HUDEP-2 (cell line): ENCODE data around the gene IGF2BP3.
A peak's percentile ranks its signal among the peaks of the same experiment; 100 is the strongest.
"Not testable (repeated sequence)": the region's sequence is repeated elsewhere in the genome, so short reads cannot be mapped to it uniquely, and the experiment has no call there.

Source experiments
- DNase-seq, 76 experiments: peaks; one replicate each; lab custom pipeline; 2025; ENCODE audit not compliant: unreplicated experiment in 76 of 76; lab: John Stamatoyannopoulos, UW

IGF2BP3 gene

DNA sequence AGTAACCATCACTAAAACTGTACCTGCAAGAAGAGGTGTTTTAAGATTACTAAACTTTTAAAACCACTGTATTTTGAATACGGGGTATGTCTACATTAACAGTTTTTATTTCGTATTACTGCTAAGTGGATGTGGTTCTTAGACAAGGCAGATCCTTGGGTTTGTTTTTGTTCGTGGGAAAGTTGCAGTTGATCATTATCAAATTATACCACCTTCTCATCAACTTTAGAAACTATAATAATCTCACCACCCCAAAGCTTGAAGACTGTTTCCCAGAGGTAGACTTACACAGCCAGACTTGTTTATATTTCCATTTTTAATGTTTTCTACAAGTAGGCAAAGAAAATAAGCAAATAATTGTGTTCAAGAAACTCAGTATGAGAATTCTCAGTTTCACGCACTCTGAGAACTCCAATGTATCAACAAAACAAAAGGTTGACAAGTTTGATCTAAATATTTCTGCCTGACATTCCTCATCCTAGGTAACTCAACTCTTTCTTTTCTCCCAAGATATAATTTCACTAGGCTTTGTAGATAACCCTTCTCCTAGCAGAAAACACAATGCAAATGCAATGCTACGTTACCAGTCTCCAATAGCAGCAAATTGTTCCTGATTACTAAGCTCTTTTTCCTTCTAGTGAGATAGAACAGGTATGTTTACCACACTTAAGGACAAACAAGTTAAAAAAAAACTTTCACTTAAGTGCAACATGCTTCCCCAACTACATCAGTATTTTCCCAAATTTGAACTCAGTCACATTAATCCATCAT is 36.0 kb downstream of the IGF2BP3 start:
- no peak for DNase-seq

DNA sequence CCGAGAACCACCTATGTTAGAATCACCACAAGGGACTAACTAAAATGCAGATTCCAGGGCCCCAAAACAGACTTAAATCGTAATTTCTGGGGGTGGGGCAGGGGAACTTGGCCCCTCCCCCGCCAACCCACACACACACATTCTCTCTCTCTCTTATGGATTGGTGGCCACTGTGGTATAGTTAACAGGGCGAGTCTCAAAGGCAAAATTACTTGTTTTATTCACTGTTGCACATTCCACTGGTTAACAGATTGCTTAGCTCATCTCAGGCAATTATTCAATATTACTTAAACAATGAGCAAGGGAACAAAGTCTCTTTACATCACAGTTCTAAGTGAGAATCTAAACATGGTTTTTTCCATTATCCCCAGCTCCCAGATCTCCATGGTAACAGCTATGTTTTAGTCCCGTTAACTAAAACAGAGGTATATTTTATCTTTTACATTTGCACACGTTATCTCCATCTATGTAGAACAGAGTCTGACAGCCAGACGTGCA is 38.5 kb downstream of the IGF2BP3 start:
- peak in 2 of 76 experiments; percentile 2 to 13 for DNase-seq

GRCh38 chr7:23430893-23431259 is 39.4 kb downstream of the IGF2BP3 start:
- no peak for DNase-seq

- DNase-seq: peak in 51 of 76 experiments; percentile 4 to 65 (median 28)
Observed at GRCh38 chr7:23426876-23427275, 43.4 kb downstream of the IGF2BP3 start.

- DNase-seq: peak in 64 of 76 experiments; percentile 3 to 78 (median 42)
Observed at GRCh38 chr7:23422909-23423308, 47.4 kb downstream of the IGF2BP3 start.

- no peak for DNase-seq
Observed at GRCh38 chr7:23422384-23422783, 47.9 kb downstream of the IGF2BP3 start.

DNA sequence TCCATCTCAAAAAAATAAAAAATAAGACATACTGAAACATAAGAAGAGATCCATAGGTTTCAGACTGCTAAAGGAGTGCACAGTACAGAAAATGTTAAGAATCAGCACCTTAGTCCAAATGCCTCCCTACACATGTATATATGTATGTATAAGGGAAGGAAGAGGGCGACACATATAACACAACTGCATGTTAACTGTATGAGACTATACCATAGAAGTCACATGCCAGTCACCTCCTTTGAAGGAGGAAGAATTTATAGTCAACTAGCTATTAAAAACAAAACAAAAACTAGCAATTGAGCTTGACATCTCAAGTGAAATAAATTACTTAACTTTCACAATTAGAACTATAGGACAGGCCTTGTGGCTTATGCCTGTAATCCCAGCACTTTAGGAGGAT is 50.4 kb downstream of the IGF2BP3 start:
- no peak for DNase-seq

- no peak for DNase-seq
Observed at GRCh38 chr7:23419160-23419559, 51.1 kb downstream of the IGF2BP3 start.

- DNase-seq: no peak
Observed at GRCh38 chr7:23418046-23418445, 52.2 kb downstream of the IGF2BP3 start.

DNA sequence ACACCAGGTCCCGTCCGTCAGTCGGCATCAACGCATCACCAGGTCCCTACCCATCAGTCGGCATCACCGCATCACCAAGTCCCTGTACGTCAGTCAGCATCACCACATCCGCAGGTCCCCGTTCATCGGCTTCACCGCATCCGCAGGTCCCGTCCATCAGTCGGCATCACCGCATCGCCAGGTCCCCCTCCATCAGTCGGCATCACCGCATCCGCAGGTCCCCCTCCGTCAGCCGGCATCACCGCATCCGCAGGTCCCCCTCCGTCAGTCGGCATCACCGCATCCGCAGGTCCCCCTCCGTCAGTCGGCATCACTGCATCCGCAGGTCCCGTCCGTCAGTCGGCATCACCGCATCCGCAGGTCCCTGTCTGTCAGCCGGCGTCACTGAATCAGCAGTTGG is 55.1 kb downstream of the IGF2BP3 start:
- DNase-seq: no peak

DNA sequence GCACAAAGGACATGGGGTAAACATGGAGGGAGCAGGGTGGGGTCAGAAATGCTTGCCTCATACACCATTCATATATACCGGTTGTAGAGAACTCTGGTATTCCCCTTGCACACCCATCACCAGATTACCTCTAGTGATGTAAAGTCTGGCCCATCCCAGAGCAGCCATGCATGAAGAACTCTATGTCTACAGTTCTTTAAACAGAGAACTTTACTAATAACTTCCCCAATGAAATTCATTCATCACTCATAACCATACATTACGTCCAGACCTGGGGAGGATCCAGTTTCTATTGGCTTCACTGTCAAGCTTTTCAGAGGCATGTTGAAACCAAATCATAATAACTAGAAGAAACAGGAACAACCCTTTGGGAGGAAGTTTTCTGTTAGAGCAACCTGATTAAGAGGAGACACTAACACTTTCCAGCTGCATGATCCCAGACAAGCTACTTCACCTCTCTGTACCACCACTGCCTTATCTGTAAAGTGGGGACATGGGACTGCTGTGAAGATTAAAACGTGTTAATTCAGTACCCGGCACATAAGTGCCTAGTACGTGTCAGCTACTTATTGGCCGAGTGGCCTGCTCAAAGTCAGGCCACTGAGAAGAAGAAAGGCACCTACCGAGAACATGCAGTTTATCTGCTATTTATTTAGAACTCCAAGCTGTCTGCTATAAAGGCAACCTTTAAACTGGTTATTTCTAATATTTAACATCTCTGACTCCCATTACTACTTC is 59.7 kb downstream of the IGF2BP3 start:
- no peak for DNase-seq

GRCh38 chr7:23406564-23406963 is 63.7 kb downstream of the IGF2BP3 start:
- not testable (repeated sequence) for DNase-seq

DNA sequence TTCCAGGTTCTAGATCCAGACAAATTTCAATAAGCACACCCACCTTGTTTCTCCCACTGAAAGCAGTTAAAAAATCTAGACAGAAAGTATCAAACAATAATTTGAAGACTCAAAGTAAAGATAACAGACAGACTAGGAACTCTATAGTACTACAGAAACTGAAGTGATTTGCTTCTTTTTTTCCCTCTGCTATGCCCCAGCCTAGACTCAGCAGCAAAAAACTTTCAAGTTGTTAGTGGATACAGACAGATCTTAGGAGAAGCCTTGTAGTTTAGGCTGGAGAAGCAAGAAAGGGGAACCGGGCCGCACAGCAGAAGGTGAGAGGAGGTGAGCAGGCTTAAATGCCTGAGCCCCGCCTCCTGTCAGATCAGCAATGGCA is 65.1 kb downstream of the IGF2BP3 start:
- no peak for DNase-seq

GRCh38 chr7:23404546-23405239 is 65.6 kb downstream of the IGF2BP3 start:
- DNase-seq: no peak

DNA sequence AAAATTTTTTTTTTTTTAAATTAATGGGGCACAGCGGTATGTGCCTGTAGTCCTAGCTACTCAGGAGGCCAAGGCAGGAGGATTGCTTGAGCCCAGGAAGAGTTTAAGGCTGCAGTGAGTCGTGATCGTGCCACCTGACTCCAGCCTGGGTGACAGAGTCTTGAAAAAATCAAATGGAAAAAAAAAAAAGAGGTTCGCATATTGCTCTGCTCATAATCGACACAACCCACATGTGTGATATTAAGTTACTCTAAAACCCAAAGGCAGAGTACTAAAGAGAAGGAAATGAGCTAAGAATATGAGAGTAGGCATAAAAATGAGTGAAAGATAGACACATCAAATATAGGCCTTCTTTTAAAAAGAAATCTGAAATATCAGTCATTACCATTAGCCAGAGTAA is 66.3 kb downstream of the IGF2BP3 start:
- no peak for DNase-seq

GRCh38 chr7:23398090-23398489 is 72.2 kb downstream of the IGF2BP3 start:
- not testable (repeated sequence) for DNase-seq

- DNase-seq: no peak
Observed at GRCh38 chr7:23397241-23397640, 73.0 kb downstream of the IGF2BP3 start.

GRCh38 chr7:23396222-23397015 is 73.9 kb downstream of the IGF2BP3 start:
- no peak for DNase-seq

DNA sequence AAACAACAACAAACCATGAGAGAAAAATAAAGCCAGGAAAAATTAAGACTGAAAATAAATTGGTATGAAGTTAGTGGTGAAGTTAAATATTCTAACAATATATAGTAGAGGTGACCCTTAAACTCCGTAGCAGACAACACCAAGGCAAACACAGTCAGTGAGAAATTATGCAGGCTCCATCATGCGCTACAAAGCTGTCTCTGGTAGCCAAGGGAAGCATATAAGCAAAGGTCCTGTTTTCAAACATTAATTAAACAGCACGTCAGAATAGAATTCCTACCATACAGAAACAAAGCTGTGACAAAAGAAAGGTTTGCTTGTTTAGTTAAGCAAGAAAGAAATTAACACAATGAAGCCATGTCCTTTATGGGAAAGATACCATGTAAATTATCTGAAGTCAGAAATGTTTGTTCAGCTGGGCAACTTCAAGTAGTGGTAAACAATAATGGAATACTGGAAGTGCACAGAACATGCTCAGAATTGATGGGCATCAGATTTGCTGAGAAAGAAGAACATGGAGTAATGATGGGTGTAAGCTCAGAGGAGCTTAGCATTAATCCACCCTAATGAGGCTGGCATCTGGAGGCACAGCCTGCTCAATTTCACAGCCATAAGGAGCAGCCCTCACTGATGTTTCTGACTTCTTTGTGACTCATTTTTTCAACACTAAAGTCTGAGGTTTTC is 75.7 kb downstream of the IGF2BP3 start:
- DNase-seq: no peak

DNA sequence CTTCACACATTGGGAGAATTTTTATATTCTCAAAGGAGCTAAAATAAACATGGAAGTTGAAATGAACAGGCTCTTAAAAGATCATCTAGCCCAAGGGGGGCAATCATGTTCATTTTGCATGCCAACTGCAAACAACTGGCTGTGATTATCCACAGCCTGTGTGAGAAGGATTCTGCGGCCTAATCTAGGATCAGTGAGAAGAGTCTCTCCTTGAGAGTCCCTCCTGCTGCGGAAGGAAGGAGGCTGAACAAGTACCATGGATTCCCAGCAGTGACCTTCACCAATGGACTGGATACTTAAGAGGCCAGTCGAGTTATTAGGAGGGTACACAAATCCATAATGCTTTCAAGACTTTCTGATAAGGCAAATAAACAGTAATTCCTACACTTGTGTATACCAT is 76.7 kb downstream of the IGF2BP3 start:
- DNase-seq: no peak
